ENCODE data around the gene RELB.

Gene RELB

DNA sequence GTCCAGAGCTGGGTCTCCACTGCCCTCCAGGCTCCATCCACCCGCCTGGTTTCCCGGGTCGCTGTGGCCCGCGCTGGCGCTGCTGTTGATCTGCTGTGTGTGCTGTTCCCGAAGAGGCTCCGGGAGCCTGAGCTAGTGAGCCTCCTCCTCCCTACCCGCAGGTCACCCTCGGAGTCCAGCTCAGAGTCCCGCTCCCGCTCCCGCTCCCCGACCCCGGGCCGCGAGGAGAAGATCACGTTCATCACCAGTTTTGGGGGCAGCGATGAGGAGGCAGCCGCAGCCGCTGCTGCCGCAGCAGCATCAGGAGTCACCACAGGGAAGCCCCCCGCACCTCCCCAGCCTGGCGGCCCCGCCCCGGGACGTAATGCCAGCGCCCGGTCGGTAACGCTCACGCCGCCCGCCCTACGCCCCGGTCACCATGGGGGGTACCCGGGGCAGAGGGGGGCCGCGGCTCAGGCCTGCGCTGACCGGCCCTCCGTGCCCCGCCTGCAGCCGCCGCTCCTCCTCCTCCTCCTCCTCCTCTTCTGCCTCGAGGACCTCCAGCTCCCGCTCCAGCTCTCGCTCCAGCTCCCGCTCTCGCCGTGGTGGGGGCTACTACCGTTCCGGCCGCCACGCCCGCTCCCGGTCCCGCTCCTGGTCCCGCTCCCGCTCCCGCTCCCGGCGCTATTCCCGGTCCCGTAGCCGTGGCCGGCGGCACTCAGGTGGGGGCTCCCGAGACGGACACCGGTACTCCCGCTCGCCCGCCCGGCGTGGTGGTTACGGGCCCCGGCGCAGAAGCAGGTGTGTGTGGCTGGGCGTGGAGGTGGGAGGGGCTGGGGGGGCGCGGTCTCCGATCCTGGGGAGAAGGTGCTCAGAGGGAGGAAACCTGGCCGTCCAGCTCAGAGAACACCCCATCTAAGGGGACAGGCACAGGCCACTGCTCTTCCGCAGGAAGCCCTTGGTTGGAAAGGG, 62.9 kb downstream of the RELB start:
- no peak for DNase-seq

DNA sequence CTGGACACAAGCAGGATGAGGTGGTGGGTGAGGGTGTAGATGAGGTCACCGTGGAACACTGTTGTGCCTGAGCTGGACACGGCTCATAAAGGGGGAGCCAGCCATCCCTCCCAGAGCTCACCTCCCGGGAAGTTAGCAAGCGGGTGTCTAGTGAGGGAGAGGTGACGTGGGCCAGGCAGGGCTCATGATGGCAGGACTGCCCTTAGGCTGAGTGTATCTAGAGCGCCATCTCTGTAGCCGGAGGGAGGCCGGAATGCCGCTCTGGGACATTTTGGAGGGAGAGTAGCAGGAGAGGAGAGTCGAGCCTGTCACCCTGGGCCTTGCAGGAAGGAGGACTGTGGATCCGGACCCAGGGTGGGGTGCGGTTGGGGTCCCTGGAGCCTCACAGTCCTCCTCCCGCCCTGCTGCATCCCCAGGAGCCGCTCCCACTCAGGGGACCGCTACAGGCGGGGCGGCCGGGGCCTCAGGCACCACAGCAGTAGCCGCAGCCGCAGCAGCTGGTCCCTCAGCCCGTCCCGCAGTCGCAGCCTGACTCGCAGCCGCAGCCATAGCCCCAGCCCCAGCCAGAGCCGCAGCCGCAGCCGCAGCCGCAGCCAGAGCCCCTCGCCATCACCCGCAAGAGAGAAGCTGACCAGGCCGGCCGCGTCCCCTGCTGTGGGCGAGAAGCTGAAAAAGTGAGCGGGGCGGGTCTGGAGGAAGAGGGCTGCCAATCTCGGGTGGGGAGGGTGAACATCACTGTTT, 65.8 kb downstream of the RELB start:
- DNase-seq: no peak

DNA sequence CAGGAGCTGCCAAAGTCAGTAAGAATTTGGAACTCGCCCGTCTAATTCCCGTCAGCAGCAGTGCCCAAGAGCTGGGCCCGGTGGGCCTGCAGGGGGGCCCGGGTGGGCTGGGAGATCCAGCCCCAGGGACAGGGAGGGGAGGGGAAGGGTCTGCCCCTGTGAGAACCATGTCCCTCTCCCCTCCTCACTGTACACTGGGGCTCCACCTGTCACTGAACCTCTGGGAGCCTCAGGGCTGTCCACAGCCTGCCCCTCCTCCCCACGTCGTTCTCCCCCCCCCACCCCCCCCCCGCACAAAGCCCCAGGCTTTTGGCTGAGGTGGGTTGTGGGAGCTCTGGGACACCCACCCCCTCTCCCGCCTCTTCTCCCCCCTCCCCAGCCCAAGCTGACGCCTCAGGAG, 66.8 kb downstream of the RELB start:
- DNase-seq: no peak

DNA sequence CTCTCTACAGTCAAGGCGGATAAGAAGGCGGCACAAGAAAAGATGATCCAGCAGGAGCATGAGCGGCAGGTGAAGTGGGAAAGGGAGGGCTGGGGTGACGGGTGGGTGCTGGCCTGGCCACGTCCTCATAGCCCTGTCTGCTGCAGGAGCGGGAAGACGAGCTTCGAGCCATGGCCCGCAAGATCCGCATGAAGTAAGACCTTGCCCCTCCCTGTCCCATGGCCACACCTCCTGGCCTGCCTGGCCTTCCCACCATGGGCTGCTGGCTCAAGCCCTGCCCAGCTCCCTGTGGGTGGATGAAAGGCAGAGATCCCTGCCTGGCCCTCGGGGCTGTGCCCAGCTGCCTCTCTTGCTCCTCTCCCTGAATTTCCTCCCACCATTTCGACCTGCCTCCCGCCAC, 67.8 kb downstream of the RELB start:
- no peak for DNase-seq

GRCh38 chr19:45070214-45070613, 69.0 kb downstream of the RELB start:
- DNase-seq: no peak

DNA sequence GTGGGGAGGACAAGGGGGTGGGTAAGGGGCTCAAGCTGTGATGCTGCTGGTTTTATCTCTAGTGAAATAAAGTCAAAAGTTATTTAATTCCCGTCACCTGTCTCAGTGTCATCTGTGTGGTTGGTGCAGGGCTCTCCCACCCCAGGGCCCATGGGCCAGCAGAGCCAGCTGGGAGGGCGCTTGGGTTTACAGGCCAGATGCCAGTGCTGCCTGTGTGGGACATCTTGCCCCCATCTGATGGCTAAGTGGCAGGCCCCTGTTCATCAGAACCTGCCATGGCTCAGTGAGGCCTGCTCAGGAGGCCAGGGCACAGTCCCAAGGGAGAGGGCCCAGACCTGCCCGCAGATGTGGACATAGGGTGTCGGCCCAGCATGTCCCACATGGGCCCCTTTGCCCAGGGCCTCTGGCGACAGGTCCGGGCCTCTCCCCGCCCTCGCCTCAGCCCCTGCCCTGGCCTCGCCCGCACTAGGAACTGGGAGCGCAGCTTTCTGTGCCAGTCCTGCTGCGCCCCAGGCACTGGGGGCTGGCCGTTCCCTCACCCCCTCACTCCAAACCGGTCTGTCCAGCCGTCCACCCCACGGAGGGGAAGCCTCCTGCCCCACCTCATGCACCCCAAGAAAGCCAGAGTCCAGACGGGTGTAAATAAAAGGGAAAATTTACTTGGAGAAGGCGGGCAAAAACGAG, 69.7 kb downstream of the RELB start:
- no peak for DNase-seq

GRCh38 chr19:45071545-45071938, 70.3 kb downstream of the RELB start:
- DNase-seq: no peak

- DNase-seq: no peak
Measured at GRCh38 chr19:45071969-45072790, 70.9 kb downstream of the RELB start.

GRCh38 chr19:45074744-45075300, 73.6 kb downstream of the RELB start:
- no peak for DNase-seq

DNA sequence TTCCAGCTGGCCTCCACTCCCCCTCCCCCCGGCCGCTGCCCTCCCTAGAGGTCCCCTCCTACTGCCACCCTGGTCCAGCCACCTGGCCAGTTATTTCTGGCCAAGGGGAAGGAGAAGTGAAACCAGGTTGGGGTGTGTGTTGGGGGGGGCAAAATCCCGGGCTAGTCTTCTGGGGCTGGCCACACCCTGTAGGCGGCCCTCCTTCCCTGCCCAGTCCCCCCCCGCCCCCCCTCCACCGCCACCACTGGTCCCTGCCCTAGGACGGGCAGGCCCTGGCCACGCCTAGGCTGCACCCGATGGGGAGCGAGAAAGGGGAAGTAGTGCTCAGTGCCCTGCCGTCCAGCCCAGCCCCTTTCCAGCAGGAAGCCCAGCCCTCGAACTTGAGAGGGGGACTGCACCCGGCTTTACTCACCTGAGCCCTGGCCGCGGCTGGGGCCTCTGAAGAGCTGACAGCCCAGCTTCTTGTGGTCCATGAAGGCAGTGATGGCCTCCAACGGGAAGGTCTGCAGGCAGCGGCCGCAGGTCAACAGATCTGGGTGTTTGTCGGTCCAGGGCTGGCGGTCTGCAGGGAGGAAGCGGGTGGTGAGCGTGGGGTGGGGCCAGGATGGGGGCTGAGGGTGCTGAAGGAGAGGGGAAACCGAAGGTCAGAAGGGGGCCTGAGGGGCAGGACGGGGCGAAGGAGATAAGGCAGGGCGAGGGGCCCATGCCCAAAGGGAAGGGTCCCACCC, 74.2 kb downstream of the RELB start:
- DNase-seq: no peak

- peak; percentile 60 for DNase-seq
Measured at GRCh38 chr19:45076029-45076850, 75.0 kb downstream of the RELB start, which contains the start of gene ZNF296. Gene ZNF296, minus strand, starts transcription at chr19:45076478. Its CDS starts 105 bp downstream, at chr19:45076373.

DNA sequence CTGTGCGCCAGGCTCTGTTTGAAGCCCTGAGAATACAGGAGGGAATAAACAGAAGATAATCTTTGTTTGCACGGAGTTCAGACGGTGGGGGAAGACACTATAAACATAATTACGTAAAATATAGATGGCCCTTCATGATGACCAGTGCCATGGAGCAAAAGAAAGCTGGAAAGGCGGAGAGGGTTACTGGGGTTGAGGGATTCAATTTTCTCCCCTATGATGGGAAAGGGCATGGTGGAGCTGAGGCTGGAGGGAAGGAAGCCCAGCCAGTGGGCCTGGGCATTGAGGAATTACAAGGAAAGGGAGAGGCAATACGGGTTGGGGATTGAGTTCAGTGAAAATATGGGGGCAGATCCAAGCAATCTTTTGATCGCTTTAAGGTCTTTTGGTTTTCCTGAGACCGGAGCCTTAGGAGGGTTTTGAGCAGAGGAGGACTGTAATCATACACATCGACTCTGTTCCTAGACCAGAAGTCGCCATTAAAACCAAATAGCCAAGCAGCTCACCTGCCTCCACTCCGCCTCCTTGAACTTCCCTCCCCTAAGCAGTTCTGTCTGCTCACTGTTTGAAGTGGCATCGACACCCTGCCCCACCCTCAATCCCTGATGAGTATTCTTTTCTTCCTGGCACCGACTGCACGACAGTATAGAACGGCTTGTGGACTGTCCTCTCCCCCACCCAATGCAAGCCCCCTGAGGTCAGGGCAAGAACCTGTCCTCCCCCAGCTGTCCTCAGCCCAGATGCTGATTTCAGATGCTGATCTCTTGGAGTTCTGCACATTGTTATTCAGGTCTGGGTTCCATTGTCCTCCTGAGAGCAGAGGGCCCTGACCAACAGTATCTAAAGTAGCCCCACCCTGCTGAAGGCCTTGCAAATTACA, 75.8 kb downstream of the RELB start:
- no peak for DNase-seq

DNA sequence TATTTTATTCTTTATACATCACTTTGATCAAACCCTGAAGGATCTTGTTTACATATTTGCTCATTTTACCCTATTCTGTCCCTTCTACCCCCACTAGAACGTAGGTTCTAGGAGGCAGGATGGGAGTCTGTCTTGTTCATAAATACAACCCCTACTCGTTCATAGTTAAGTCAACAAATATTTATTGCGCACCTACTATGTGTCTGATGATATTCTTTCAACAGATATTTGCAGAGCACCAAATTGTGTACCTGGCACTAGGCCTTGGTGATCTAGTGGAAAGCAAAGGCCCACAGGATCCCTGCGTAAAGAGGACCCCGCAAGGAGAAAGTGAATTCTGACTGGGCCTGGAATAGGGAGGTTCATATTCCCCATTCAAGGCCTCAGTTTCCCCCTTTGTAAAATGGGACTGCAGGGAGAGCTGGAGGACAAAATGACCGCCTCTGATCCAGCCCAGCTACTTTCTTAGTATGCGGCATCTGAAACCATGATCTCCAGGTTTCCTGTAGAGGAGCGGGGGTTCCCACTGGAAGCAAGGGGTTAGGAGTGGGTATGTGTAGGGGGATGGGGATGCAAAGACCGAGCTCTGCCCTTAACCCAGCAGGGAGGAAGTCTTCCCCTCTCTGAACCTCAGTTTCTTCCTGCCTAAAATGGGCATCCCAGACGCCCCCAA, 77.3 kb downstream of the RELB start:
- no peak for DNase-seq

DNA sequence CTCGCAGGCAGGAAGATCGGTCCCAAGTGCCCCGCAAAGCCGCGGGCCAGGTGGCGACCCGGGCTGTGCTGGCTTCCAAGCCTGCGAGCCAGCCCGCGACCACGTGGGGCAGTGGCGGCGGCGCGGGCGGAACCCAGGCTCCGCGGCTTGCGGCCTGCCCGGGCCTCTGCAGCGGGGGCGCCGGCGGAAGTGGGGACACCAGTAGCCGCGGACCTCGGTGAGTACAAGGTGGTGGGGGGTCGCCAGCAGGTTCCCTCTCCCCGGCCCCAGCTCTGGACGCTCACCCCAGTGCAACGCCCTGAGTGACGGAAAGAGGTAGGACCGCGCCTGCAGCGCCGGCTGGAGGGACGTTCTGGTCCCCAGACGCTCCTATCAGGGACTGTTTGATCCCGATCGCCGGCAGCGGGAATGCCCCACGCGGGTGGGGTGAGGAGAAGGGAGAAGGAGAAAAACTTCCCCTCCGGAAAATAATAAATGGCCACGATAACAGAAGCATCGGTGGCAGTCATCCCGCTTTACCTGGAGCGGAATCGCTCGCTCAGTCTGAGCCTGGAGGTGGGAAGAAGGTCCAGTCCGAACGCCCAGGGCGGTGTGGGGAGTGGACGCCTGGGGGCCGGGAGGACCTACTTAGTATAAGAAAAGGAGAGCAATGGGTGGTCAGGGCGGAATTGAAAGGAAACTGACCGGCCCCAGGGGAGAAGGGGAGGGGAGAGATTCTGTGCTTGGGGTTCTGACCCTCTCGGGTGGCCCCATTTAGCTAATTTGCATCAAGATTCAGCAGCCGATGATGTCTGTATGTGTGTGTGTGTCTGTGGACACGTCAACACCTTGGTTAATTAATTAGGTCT, 78.0 kb downstream of the RELB start, which contains the start of gene GEMIN7:
GEMIN7 (plus strand) TSS at position 198 of the 848 bp plus-strand sequence. CDS start 10,855 bp downstream, outside the sequence.
- peak; percentile 71 for DNase-seq

GRCh38 chr19:45079911-45080370, 78.7 kb downstream of the RELB start:
- no peak for DNase-seq

DNA sequence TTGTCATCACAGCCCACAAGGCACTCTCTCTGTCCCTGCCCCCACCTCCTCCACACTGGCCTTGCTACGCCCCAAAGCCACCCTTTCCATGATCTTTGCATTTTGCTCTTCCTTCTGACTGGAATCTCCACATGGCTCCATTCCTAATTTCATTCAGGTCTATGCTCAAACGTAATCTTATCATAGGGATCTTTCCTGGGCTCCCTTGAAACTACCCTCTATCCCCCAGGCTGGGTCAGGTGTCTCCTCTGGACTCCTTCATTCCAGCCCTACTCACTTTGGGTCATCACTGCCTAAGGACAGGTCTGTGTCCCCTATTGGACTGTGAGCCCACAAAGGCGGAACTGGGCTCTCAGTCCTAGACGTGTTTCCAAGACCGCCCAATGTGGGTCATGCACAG, 80.9 kb downstream of the RELB start:
- no peak for DNase-seq

DNA sequence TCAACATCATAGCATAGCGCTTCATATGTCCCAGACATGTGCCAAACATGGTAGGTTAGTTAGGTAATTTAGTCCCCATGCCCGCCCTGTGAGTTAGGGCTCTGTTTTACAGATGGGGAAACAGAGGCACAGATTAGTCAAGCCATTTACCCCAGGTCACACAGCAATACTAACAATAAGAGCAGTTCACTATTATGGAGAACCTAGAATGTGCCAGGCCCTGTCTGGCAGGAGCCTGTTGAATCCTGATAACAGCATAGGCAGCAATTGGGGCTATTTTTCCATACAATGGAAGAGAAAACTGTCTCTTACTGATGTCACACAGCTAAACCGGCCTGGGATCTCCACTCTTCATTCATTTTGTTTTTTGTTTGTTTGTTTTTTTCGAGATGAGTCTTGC, 85.2 kb downstream of the RELB start:
- DNase-seq: no peak

- DNase-seq: no peak
Measured at GRCh38 chr19:45087531-45087930, 86.3 kb downstream of the RELB start.
